Transverse colon (tissue), 4 donors: ENCODE results near the gene ZFP57.

Experiments
- POLR2A ChIP-seq: fragments of 450-650 bp; IDR thresholded peaks from one replicate; pipeline ENCODE4 v1.6.1; 2016; ENCODE audit warnings: antibody characterized with exemption, mild to moderate bottlenecking, moderate library complexity
- POLR2AphosphoS5 ChIP-seq, 3 donors: sonication (generic); formaldehyde crosslinking; IDR thresholded peaks; one replicate each; pipeline ENCODE4 v1.6.1; 2016; ENCODE audit warnings: antibody characterized with exemption in 3 of 3
- TF ChIP-seq, protein P1 (sequence below), 5 experiments: fragments of 200-600 bp in 3 of 5; fragments of 450-650 bp in 2 of 5; sonication (generic) in 3 of 5; IDR thresholded peaks; 1 replicate in 2 of 5; 2 replicates in 3 of 5; pipeline ENCODE4 v1.5.1; 2016 to 2017; ENCODE audit warnings: antibody characterized with exemption in 5 of 5, inconsistent platforms in 3 of 5, mild to moderate bottlenecking in 2 of 5, moderate library complexity in 1 of 5

GRCh38 chr6:29676981-29677601 lies 3.9 kb downstream of the ZFP57 start:
- TF ChIP-seq, protein P1, sequence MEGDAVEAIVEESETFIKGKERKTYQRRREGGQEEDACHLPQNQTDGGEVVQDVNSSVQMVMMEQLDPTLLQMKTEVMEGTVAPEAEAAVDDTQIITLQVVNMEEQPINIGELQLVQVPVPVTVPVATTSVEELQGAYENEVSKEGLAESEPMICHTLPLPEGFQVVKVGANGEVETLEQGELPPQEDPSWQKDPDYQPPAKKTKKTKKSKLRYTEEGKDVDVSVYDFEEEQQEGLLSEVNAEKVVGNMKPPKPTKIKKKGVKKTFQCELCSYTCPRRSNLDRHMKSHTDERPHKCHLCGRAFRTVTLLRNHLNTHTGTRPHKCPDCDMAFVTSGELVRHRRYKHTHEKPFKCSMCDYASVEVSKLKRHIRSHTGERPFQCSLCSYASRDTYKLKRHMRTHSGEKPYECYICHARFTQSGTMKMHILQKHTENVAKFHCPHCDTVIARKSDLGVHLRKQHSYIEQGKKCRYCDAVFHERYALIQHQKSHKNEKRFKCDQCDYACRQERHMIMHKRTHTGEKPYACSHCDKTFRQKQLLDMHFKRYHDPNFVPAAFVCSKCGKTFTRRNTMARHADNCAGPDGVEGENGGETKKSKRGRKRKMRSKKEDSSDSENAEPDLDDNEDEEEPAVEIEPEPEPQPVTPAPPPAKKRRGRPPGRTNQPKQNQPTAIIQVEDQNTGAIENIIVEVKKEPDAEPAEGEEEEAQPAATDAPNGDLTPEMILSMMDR (IDR thresholded peaks at IDR 0.05), result no peak
- TF ChIP-seq POLR2AphosphoS5 (IDR thresholded peaks at IDR 0.05) (no peak), POLR2A (no peak)
